IMR-90 (cell line): ENCODE measurements around the gene KDM2B. TPM values are rescaled to one million over a fixed set of nuclear protein-coding genes. Genes with fewer than 3 reads are reported as not detected.

Experiments used
- ATAC-seq: fragments of 200-7000 bp; cut with Tn5 transposase; 2 replicates; pipeline ENCODE4 v1.9.1; 2020; ENCODE audit warnings: low read depth, mild to moderate bottlenecking, moderate library complexity
- BruUV-seq: library from RNA; stranded (reverse); fragments of 400-500 nt; replicated peaks from 2 replicates; lab custom pipeline; 2021; lab: Mats Ljungman, UMichigan
- CTCF ChIA-PET: fragments of 300-600 bp; formaldehyde crosslinking; extraction: SDS; loops from one replicate; lab custom pipeline; 2021; ENCODE audit warnings: antibody characterized with exemption; lab: Yijun Ruan, JAX
- POLR2A ChIA-PET: fragments of 300-600 bp; sonication (Branson Sonifier 250); formaldehyde crosslinking; loops from one replicate; lab custom pipeline; 2022; ENCODE audit warnings: antibody characterized with exemption; ENCODE audit not compliant: unreplicated experiment; lab: Charles Lee
- DNase-seq: peaks from one replicate; pipeline ENCODE4 v3.0.0; 2013
- H2AFZ ChIP-seq: replicated peaks from 2 replicates; pipeline ENCODE3; 2013; ENCODE audit warnings: low read length, mild to moderate bottlenecking; ENCODE audit not compliant: poor library complexity
- H2AK5ac ChIP-seq: 2 replicates; pipeline ENCODE4 v1.6.1; 2013; ENCODE audit warnings: low read depth, low read length, inconsistent platforms
- H2AK9ac ChIP-seq: replicated peaks from 2 replicates; pipeline ENCODE3; 2013; ENCODE audit warnings: mild to moderate bottlenecking, low read depth, low read length, moderate library complexity; ENCODE audit not compliant: poor library complexity
- H2BK120ac ChIP-seq: 2 replicates; pipeline ENCODE4 v1.6.1; 2013; ENCODE audit warnings: low read depth, low read length, inconsistent platforms
- H2BK15ac ChIP-seq: 3 replicates; pipeline ENCODE4 v1.6.1; 2013; ENCODE audit warnings: low read depth, low read length, inconsistent platforms
- H2BK20ac ChIP-seq: 2 replicates; pipeline ENCODE4 v1.6.1; 2013; ENCODE audit warnings: low read depth, mild to moderate bottlenecking, inconsistent platforms, low read length, moderate library complexity
- H2BK5ac ChIP-seq: 2 replicates; pipeline ENCODE4 v1.6.1; 2013; ENCODE audit warnings: mild to moderate bottlenecking, low read depth, low read length, inconsistent platforms; ENCODE audit not compliant: poor library complexity, severe bottlenecking
- H3K14ac ChIP-seq: replicated peaks from 2 replicates; pipeline ENCODE4 v1.6.1; 2013; ENCODE audit warnings: low read depth, low read length, inconsistent platforms
- H3K18ac ChIP-seq: 2 replicates; pipeline ENCODE4 v1.6.1; 2013; ENCODE audit warnings: low read depth, low read length, control low read depth
- H3K23ac ChIP-seq: 2 replicates; pipeline ENCODE4 v1.6.1; 2013; ENCODE audit warnings: low read depth, low read length, inconsistent platforms
- H3K27ac ChIP-seq: 2 replicates; pipeline ENCODE4 v1.5.1; 2013; ENCODE audit warnings: mild to moderate bottlenecking, control low read depth, low read length; ENCODE audit not compliant: insufficient read depth
- H3K27me3 ChIP-seq: 2 replicates; pipeline ENCODE4 v1.6.1; 2013; ENCODE audit warnings: low read length; ENCODE audit not compliant: control insufficient read depth, insufficient read depth
- H3K36me3 ChIP-seq: 2 replicates; pipeline ENCODE4 v1.6.1; 2013; ENCODE audit warnings: low read length, mixed read lengths; ENCODE audit not compliant: control insufficient read depth, insufficient read depth
- H3K4ac ChIP-seq: 2 replicates; pipeline ENCODE4 v1.6.1; 2013; ENCODE audit warnings: low read depth, low read length, inconsistent platforms
- H3K4me1 ChIP-seq: 2 replicates; pipeline ENCODE4 v1.6.1; 2013; ENCODE audit warnings: low read length, mixed read lengths; ENCODE audit not compliant: control insufficient read depth, insufficient read depth
- H3K4me2 ChIP-seq: 2 replicates; pipeline ENCODE4 v1.6.1; 2013; ENCODE audit warnings: low read depth, mild to moderate bottlenecking, control low read depth, low read length, moderate library complexity
- H3K4me3 ChIP-seq: 2 replicates; pipeline ENCODE4 v1.5.1; 2013; ENCODE audit warnings: low read depth, mild to moderate bottlenecking, control low read depth, low read length, moderate library complexity; ENCODE audit not compliant: insufficient read depth
- H3K56ac ChIP-seq: 2 replicates; pipeline ENCODE4 v1.6.1; 2013; ENCODE audit warnings: low read length, inconsistent platforms; ENCODE audit not compliant: insufficient read depth; ENCODE audit errors: extremely low read depth
- H3K79me1 ChIP-seq, 2 experiments: 2 replicates each; pipeline ENCODE4 v1.6.1; 2013; ENCODE audit warnings: low read length in 2 of 2, inconsistent platforms in 1 of 2, low read depth in 1 of 2
- H3K9ac ChIP-seq: 2 replicates; pipeline ENCODE4 v1.6.1; 2013; ENCODE audit warnings: low read depth, low read length, control low read depth
- H3K9me1 ChIP-seq: 2 replicates; pipeline ENCODE4 v1.6.1; 2013; ENCODE audit warnings: low read length, inconsistent platforms; ENCODE audit not compliant: insufficient read depth
- H3K9me3 ChIP-seq: 2 replicates; pipeline ENCODE4 v1.6.1; 2013; ENCODE audit warnings: low read length; ENCODE audit not compliant: control insufficient read depth, insufficient read depth
- H4K20me1 ChIP-seq: 2 replicates; pipeline ENCODE4 v1.6.1; 2013; ENCODE audit warnings: low read length, inconsistent platforms; ENCODE audit not compliant: insufficient read depth
- H4K5ac ChIP-seq: 2 replicates; pipeline ENCODE4 v1.6.1; 2013; ENCODE audit warnings: mild to moderate bottlenecking, low read depth, low read length, control low read depth
- H4K8ac ChIP-seq, 2 experiments: 2 replicates each; pipeline ENCODE4 v1.6.1; 2013; ENCODE audit warnings: low read depth in 2 of 2, low read length in 2 of 2, control low read depth in 1 of 2, inconsistent platforms in 1 of 2
- H4K91ac ChIP-seq: 2 replicates; pipeline ENCODE4 v1.6.1; 2013; ENCODE audit warnings: low read depth, low read length, inconsistent platforms; ENCODE audit not compliant: insufficient read depth
- CEBPB ChIP-seq: IDR thresholded peaks from 2 replicates; pipeline ENCODE4 v1.6.1; 2012; ENCODE audit warnings: low read depth, low read length, improper control_type of control experiment
- WGBS, 2 experiments: methylation state at CpG; one replicate each; pipeline versions ENCODE4 v1.1.5 to v1.1.7; 2013; ENCODE audit warnings: missing lambda C conversion rate in 2 of 2; ENCODE audit not compliant: insufficient read length in 1 of 2; ENCODE audit errors: extremely low coverage in 2 of 2; 5-methylcytosine and 5-hydroxymethylcytosine counted together
- dilution Hi-C: fragments of 300-500 bp; cut with HindIII; formaldehyde crosslinking; loops from one replicate; pipeline ENCODE4 v1.14.3; 2018; ENCODE audit warnings: low sequenced_read_pairs; ENCODE audit not compliant: unreplicated experiment
- in situ Hi-C: fragments of 300-500 bp; cut with MboI; formaldehyde crosslinking; loops from 3 replicates; pipeline ENCODE4 v1.14.3; 2019; ENCODE audit warnings: low sequenced_read_pairs, inconsistent platforms, mixed read lengths
- intact Hi-C: fragments of 100-400 bp; cut with micrococcal nuclease; formaldehyde crosslinking; loops from 2 replicates; pipeline ENCODE4 v1.10.0; 2022
- polyA plus RNA-seq, 3 experiments: library from polyadenylated mRNA; depleted of rRNA; stranded (reverse); fragments of >200 nt; gene quantifications; 2 replicates each; pipeline ENCODE4 v1.2.3, GENCODE V29; 2012; ENCODE audit warnings: low replicate concordance in 1 of 3
- total RNA-seq: library from RNA; depleted of rRNA; stranded (reverse); fragments of >200 nt; gene quantifications from 2 replicates; pipeline ENCODE4 v1.2.3, GENCODE V29; 2012

The KDM2B gene
- total and polyA plus RNA-seq, 2 of the 4 experiments (the other 2 are of a cell fraction), result 22.6 to 24.2 TPM

GRCh38 chr12:121420109-121420508, 160.7 kb downstream of the KDM2B start:
- ATAC-seq (no peak), DNase-seq (no peak)
- H3K23ac ChIP-seq, result no peak overlapping the region
- H3K27ac ChIP-seq, result no peak overlapping the region
- dilution Hi-C loops, result no loop called here
- no peak overlapping the region for H3K18ac ChIP-seq
- H4K5ac ChIP-seq, result no peak overlapping the region
- in situ Hi-C loops, result no loop called here
- no peaks in the 10 kb centered on the region for H3K27me3 ChIP-seq
- H3K79me1 ChIP-seq, result peaks cover 31 to 62% of the 10 kb centered on the region in 2 experiments; a peak in 3 of 4 replicates
- H2BK20ac ChIP-seq, result no peak overlapping the region
- no peak overlapping the region for H4K91ac ChIP-seq
- H4K8ac ChIP-seq, result no peak overlapping the region
- H2AK5ac ChIP-seq, result no peak overlapping the region
- CTCF ChIA-PET, result no interaction called here
- peaks cover 49% of the 10 kb centered on the region for H3K36me3 ChIP-seq
- H3K56ac ChIP-seq, result no peak overlapping the region
- intact Hi-C loops, result no loop called here
- peaks cover 16% of the 10 kb centered on the region for H4K20me1 ChIP-seq
- no peak overlapping the region for H3K14ac ChIP-seq
- POLR2A ChIA-PET, result no interaction called here
- no peaks in the 10 kb centered on the region for H3K4me1 ChIP-seq
- no peak overlapping the region for H2BK5ac ChIP-seq
- H3K4ac ChIP-seq, result no peak overlapping the region
- H3K4me3 ChIP-seq, result no peak overlapping the region
- BruUV-seq, result no TSS peak
- H3K9me1 ChIP-seq, result peaks cover 7% of the 10 kb centered on the region
- H2AK9ac ChIP-seq, result no peak overlapping the region
- H2BK15ac ChIP-seq, result no peak overlapping the region
- WGBS, 2 experiments, result 86% methylated on average over 1 of the region's 6 CpGs; no CpG with 5 or more reads in 1 of the 2 experiments
- no peaks in the 10 kb centered on the region for H3K9me3 ChIP-seq
- no peak overlapping the region for H3K9ac ChIP-seq
- no peak for TF ChIP-seq CEBPB
- no peak overlapping the region for H2BK120ac ChIP-seq
- no peak overlapping the region for H3K4me2 ChIP-seq
- no peak overlapping the region for H2AFZ ChIP-seq
